Stimulated activated CD4-positive, alpha-beta T cell treated with anti-CD3 and anti-CD28 coated beads, TNF-alpha, amount 100 ng/mL, for 4 hours (primary cell): ENCODE data around the gene TNF.

Experiments
- DNase-seq, 3 experiments: peaks; one replicate each; pipeline ENCODE4 v3.0.0-alpha.2; 2020; ENCODE audit warnings: low read depth in 3 of 3

Gene TNF

GRCh38 chr6:31573239-31574105 lies 1.9 kb upstream of the TNF start:
- no peak for DNase-seq

DNA sequence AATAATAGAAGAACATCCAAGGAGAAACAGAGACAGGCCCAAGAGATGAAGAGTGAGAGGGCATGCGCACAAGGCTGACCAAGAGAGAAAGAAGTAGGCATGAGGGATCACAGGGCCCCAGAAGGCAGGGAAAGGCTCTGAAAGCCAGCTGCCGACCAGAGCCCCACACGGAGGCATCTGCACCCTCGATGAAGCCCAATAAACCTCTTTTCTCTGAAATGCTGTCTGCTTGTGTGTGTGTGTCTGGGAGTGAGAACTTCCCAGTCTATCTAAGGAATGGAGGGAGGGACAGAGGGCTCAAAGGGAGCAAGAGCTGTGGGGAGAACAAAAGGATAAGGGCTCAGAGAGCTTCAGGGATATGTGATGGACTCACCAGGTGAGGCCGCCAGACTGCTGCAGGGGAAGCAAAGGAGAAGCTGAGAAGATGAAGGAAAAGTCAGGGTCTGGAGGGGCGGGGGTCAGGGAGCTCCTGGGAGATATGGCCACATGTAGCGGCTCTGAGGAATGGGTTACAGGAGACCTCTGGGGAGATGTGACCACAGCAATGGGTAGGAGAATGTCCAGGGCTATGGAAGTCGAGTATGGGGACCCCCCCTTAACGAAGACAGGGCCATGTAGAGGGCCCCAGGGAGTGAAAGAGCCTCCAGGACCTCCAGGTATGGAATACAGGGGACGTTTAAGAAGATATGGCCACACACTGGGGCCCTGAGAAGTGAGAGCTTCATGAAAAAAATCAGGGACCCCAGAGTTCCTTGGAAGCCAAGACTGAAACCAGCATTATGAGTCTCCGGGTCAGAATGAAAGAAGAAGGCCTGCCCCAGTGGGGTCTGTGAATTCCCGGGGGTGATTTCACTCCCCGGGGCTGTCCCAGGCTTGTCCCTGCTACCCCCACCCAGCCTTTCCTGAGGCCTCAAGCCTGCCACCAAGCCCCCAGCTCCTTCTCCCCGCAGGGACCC lies 981 bp upstream of the TNF start:
- DNase-seq, result no peak

- DNase-seq, result no peak
These were observed 754 bp downstream of the TNF start for GRCh38 chr6:31575952-31576685.

DNA sequence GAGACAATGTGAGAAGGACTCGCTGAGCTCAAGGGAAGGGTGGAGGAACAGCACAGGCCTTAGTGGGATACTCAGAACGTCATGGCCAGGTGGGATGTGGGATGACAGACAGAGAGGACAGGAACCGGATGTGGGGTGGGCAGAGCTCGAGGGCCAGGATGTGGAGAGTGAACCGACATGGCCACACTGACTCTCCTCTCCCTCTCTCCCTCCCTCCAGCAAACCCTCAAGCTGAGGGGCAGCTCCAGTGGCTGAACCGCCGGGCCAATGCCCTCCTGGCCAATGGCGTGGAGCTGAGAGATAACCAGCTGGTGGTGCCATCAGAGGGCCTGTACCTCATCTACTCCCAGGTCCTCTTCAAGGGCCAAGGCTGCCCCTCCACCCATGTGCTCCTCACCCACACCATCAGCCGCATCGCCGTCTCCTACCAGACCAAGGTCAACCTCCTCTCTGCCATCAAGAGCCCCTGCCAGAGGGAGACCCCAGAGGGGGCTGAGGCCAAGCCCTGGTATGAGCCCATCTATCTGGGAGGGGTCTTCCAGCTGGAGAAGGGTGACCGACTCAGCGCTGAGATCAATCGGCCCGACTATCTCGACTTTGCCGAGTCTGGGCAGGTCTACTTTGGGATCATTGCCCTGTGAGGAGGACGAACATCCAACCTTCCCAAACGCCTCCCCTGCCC lies 1.7 kb downstream of the TNF start:
- DNase-seq, result no peak

DNA sequence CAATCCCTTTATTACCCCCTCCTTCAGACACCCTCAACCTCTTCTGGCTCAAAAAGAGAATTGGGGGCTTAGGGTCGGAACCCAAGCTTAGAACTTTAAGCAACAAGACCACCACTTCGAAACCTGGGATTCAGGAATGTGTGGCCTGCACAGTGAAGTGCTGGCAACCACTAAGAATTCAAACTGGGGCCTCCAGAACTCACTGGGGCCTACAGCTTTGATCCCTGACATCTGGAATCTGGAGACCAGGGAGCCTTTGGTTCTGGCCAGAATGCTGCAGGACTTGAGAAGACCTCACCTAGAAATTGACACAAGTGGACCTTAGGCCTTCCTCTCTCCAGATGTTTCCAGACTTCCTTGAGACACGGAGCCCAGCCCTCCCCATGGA lies 2.2 kb downstream of the TNF start:
- DNase-seq, result no peak

DNA sequence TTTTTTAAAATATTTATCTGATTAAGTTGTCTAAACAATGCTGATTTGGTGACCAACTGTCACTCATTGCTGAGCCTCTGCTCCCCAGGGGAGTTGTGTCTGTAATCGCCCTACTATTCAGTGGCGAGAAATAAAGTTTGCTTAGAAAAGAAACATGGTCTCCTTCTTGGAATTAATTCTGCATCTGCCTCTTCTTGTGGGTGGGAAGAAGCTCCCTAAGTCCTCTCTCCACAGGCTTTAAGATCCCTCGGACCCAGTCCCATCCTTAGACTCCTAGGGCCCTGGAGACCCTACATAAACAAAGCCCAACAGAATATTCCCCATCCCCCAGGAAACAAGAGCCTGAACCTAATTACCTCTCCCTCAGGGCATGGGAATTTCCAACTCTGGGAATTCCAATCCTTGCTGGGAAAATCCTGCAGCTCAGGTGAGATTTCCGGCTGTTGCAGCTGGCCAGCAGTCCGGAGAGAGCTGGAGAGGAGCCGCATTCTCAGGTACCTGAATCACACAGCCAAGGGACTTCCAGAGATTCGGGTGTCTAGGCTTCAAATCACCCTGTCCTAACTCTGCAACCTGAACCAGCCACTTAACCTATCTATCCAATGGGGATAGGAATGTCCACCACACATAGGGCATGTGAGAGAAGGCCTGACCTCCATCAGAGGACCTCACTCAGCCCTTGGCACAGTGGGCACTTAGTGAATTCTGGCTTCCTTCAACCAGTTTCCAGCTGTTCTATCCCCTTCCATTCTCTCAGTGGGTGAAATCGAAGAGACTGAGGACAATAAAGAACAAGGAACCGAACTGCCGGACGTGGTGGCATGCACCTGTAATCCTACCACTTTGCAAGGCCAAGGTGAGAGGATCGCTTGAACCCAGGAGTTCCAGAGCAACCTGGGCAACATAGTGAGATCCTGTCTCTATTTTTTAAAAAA lies 3.1 kb downstream of the TNF start:
- no peak for DNase-seq

- no peak for DNase-seq
These were observed 3.7 kb downstream of the TNF start for GRCh38 chr6:31579119-31579505.

DNA sequence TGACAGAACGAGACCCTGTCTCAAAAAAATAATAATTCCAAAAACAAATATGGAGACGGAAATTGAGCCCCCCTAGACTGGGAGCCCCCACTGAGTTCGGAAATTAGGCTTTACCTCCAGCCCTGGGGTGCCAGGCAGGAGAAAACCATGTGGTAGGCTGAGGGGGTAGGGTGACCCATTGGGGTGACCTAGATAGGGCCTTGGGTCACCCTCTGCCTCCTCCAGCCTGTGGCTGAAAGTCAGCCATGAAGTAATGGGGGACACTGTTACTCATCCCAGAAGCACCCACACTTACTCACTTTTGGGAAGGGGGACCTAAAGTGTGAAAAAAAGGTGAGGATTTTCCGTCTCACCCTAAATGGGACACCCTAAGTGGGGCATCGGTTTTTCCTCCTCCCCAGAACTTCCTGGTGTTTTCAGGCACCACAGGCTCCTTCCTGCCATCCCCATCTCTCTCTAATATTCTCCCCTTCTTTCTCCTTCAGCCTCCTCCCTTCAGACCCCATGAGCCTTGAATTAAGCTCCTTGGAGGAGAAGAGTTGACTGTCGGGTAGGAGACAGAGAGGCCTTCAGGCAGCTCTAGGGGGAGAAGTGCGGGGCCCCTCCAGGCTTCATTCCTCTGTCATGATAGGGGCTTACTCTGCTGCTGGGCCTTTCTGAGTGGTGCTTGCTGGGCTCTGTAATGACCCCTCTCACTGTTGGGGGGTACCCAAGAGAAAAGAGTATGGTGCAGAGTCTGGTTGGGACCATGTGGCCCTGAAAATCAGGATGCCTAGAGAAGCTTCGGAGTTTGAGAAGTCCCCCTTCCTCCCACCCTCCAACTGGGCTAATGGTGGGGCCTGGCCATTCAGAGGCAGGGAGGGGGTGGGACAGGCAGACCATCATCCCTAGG lies 4.4 kb downstream of the TNF start:
- no peak for DNase-seq

DNA sequence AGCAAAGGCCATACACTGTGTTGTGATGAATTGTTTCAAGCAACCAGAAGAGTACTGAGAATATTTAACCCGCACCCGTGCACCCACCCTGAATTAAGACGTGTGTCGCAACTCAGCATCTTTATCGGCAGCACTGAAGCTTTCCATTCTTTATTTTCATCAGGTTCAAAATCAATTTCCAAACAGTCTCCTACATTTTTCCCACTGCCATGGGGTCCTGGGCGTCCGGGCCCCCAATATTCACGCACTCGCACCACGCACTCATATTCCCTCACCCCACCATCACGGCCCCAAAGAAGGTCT lies 5.0 kb downstream of the TNF start:
- DNase-seq, result no peak

DNA sequence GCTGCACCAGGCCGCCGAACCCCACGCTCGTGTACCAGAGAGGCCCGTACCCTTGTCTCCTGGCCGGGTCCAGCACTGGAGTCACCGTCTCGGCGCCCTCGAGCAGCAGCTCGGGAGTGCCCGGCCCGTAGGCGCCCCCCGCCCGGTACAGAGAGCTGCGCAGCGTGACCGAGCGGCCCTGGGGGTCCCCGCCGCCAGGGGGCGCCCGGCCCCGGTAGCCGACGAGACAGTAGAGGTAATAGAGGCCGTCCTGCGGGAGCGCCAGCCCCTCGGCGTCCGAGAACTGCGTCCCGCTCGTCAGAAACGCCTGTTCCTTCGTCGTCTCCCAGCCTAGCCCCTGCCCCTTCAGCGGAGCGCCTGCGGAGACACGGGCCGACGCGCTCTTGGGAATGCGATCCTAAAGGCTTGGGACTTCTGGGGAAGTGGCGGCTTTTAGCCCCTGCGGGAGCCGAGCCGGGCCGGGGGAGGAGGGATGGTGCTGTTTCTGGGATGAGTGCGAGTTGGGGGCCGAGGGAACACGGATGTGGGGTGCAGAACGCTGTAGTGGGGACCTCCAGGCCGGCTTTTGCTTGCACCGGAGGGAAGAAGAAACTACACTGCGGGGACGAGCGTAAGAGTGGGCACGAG lies 5.6 kb downstream of the TNF start:
- peak; percentile 81 to 91 (median 83) for DNase-seq

DNA sequence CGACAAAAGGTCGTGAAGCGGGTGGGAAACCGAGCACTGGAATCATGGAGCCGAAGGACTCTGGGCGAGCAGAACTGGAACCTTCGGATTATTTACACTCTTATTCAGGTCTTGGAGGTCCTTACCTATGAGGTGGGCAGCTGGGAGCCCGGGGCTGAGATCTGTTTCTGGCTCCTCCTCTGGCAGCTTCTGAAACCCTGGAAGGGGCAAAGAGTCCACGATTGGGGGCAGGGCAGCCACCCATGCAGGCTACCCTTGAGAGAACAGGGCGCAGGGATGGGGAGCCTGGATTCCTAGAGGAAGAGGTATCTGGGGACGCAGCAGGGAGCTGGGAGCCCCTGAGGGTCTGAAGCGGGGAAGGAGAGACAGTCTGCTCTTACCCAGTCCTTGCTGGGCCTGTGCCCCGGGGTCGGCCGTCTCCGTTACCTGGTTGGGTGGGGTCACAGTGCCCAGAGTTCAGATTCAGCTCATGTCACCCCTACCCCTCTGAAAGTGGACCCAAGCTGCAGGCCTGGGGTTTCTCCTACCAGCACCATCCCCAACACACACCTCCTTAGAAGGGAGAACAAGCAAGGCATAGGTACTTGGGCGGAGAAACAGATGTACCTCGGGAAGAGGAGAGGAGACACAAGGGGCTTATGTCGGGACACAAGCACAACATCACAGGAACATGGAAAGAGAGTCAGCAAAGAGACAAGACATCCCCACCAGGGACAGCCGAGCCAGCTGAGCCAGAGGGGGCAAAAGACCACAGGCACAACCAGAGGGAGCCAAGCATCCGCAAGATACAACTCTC lies 6.3 kb downstream of the TNF start:
- DNase-seq, result no peak

- no peak for DNase-seq
These were observed 6.9 kb downstream of the TNF start, which contains the start of gene LTB for GRCh38 chr6:31582230-31582643. Gene LTB (minus strand): TSS chr6:31582424. CDS start chr6:31582417, 7 bp downstream.

GRCh38 chr6:31585491-31585890 lies 10.1 kb downstream of the TNF start:
- DNase-seq, result no peak

GRCh38 chr6:31586008-31586407 lies 10.6 kb downstream of the TNF start, which contains the start of gene LST1:
Gene LST1 (plus strand): TSS chr6:31586277. CDS start chr6:31587300, 1,023 bp downstream.
- no peak for DNase-seq

- no peak for DNase-seq
These were observed 11.4 kb downstream of the TNF start for GRCh38 chr6:31586599-31587281.

- DNase-seq, result no peak
These were observed 12.7 kb downstream of the TNF start for GRCh38 chr6:31587791-31588777.
